HepG2 (cell line): ENCODE measurements around the gene DHRS13. TPM values are rescaled to one million over a fixed set of nuclear protein-coding genes. Genes with fewer than 3 reads are reported as not detected.

ENCODE experiments used
- ARNT ChIP-seq: fragments of 450-650 bp; IDR thresholded peaks from 2 replicates; pipeline ENCODE4 v1.6.1; 2017
- CEBPB ChIP-seq: IDR thresholded peaks from 2 replicates; pipeline ENCODE4 v1.6.1; 2011; ENCODE audit warnings: low read depth, low read length, improper control_type of control experiment, borderline replicate concordance
- CEBPG ChIP-seq: IDR thresholded peaks from 2 replicates; pipeline ENCODE4 v1.6.1; 2016
- FOXM1 ChIP-seq: sonication (generic); formaldehyde crosslinking; IDR thresholded peaks from 2 replicates; pipeline ENCODE4 v1.5.0; 2020; ENCODE audit warnings: missing genetic modification reagents
- HDAC2 ChIP-seq: sonication (generic); formaldehyde crosslinking; IDR thresholded peaks from 2 replicates; pipeline ENCODE4 v1.4.0; 2020; ENCODE audit warnings: missing genetic modification reagents
- HIVEP1 ChIP-seq: sonication (generic); formaldehyde crosslinking; IDR thresholded peaks from 2 replicates; pipeline ENCODE4 v1.4.0; 2020; ENCODE audit warnings: mild to moderate bottlenecking, missing genetic modification reagents
- HNF4G ChIP-seq, 2 experiments: sonication (generic) in 1 of 2; formaldehyde crosslinking in 1 of 2; IDR thresholded peaks; 2 replicates each; pipeline versions ENCODE4 v1.4.0 to v1.6.1; 2011 to 2020; ENCODE audit warnings: borderline replicate concordance in 2 of 2, low read depth in 2 of 2, mild to moderate bottlenecking in 2 of 2, low read length in 1 of 2, missing genetic modification reagents in 1 of 2, moderate library complexity in 1 of 2
- HOXD1 ChIP-seq: sonication (generic); formaldehyde crosslinking; IDR thresholded peaks from 2 replicates; pipeline ENCODE4 v1.5.0; 2020; ENCODE audit warnings: missing genetic modification reagents
- JDP2 ChIP-seq: sonication (generic); formaldehyde crosslinking; IDR thresholded peaks from 2 replicates; pipeline ENCODE4 v1.8.1; 2022; ENCODE audit warnings: missing genetic modification reagents, borderline replicate concordance
- JUN ChIP-seq: sonication (generic); formaldehyde crosslinking; IDR thresholded peaks from 2 replicates; pipeline ENCODE4 v1.4.0; 2020; ENCODE audit warnings: mild to moderate bottlenecking, missing genetic modification reagents
- KDM5B ChIP-seq: sonication (generic); formaldehyde crosslinking; IDR thresholded peaks from 2 replicates; pipeline ENCODE4 v1.4.0; 2020; ENCODE audit warnings: missing genetic modification reagents, mild to moderate bottlenecking, borderline replicate concordance
- NR1H2 ChIP-seq: sonication (generic); formaldehyde crosslinking; IDR thresholded peaks from 2 replicates; pipeline ENCODE4 v1.8.1; 2022; ENCODE audit warnings: low read depth, missing genetic modification reagents, borderline replicate concordance
- POLR2AphosphoS5 ChIP-seq: IDR thresholded peaks from 2 replicates; pipeline ENCODE4 v1.6.1; 2012; ENCODE audit warnings: low read depth, low read length
- RBM39 ChIP-seq: fragments of 200-400 bp; formaldehyde crosslinking; IDR thresholded peaks from one replicate; pipeline ENCODE4 v1.6.1; 2018; ENCODE audit warnings: antibody characterized with exemption, mild to moderate bottlenecking, low read depth, low read length; ENCODE audit not compliant: poor library complexity, severe bottlenecking
- SP5 ChIP-seq: IDR thresholded peaks from 2 replicates; pipeline ENCODE4 v1.6.1; 2016; ENCODE audit warnings: low read depth, borderline replicate concordance
- ZBTB7A ChIP-seq: sonication (generic); formaldehyde crosslinking; IDR thresholded peaks from 2 replicates; pipeline ENCODE4 v1.8.0; 2022; ENCODE audit warnings: mild to moderate bottlenecking, missing genetic modification reagents
- ZFP37 ChIP-seq: sonication (generic); formaldehyde crosslinking; IDR thresholded peaks from 2 replicates; pipeline ENCODE4 v1.4.0; 2020; ENCODE audit warnings: missing genetic modification reagents, borderline replicate concordance
- ZFX ChIP-seq: sonication (generic); formaldehyde crosslinking; IDR thresholded peaks from 2 replicates; pipeline ENCODE4 v1.4.0; 2020; ENCODE audit warnings: mild to moderate bottlenecking, low read depth, missing genetic modification reagents, moderate library complexity
- ZNF180 ChIP-seq: sonication (generic); formaldehyde crosslinking; IDR thresholded peaks from 2 replicates; pipeline ENCODE4 v1.4.0; 2020; ENCODE audit warnings: low read depth, missing genetic modification reagents, borderline replicate concordance
- ZNF468 ChIP-seq: sonication (generic); formaldehyde crosslinking; IDR thresholded peaks from 2 replicates; pipeline ENCODE4 v1.8.0; 2022; ENCODE audit warnings: mild to moderate bottlenecking, moderate library complexity, missing genetic modification reagents
- ZNF543 ChIP-seq: sonication (generic); formaldehyde crosslinking; IDR thresholded peaks from 2 replicates; pipeline ENCODE4 v1.4.0; 2020; ENCODE audit warnings: mild to moderate bottlenecking, missing genetic modification reagents
- ZNF766 ChIP-seq: sonication (generic); formaldehyde crosslinking; IDR thresholded peaks from 2 replicates; pipeline ENCODE4 v1.5.0; 2020; ENCODE audit warnings: missing genetic modification reagents, borderline replicate concordance
- polyA plus RNA-seq, 8 experiments: library from polyadenylated mRNA; depleted of rRNA in 3 of 8; stranded (reverse) in 7 of 8; unstranded in 1 of 8; fragments of >200 nt; fragmentation: Illumina TruSeq in 4 of 8; extraction: Trizol in 4 of 8; gene quantifications; 2 replicates each; pipeline versions ENCODE4 v1.2.1 to v1.2.3, GENCODE V29; 2011 to 2016; ENCODE audit warnings: low read depth in 4 of 8, missing spikeins in 1 of 8, mixed read lengths in 1 of 8; ENCODE audit not compliant: insufficient read depth in 1 of 8
- total RNA-seq, 5 experiments: library from RNA; depleted of rRNA; stranded (reverse); fragments of >200 nt; fragmentation: Illumina TruSeq; extraction: Trizol; gene quantifications; 2 replicates each; pipeline ENCODE4 v1.2.3, GENCODE V29; 2016; ENCODE audit warnings: low read depth in 1 of 5
- TF ChIP-seq, protein P1 (sequence below): sonication (generic); formaldehyde crosslinking; IDR thresholded peaks from 2 replicates; pipeline ENCODE4 v1.8.0; 2022; ENCODE audit warnings: missing genetic modification reagents, mild to moderate bottlenecking, borderline replicate concordance
- TF ChIP-seq, protein P2 (sequence below): IDR thresholded peaks from 2 replicates; pipeline ENCODE4 v1.6.1; 2018; ENCODE audit warnings: missing genetic modification reagents, mild to moderate bottlenecking, missing compliant biosample characterization
- TF ChIP-seq, protein P3 (sequence below): sonication (generic); formaldehyde crosslinking; IDR thresholded peaks from 2 replicates; pipeline ENCODE4 v1.4.0; 2020; ENCODE audit warnings: missing genetic modification reagents
- TF ChIP-seq, protein P4 (sequence below), 2 experiments: fragments of 450-650 bp in 1 of 2; sonication (generic) in 1 of 2; formaldehyde crosslinking; IDR thresholded peaks; 2 replicates each; pipeline versions ENCODE4 v1.5.0 to v1.8.0; 2020 to 2022; ENCODE audit warnings: mild to moderate bottlenecking in 1 of 2, missing genetic modification reagents in 1 of 2

The DHRS13 gene
- total and polyA plus RNA-seq, 2 of the 13 experiments (the other 11 are each of a cell fraction or from before 2014, with no cell fraction given) = 11.8 to 12.6 TPM

DNA sequence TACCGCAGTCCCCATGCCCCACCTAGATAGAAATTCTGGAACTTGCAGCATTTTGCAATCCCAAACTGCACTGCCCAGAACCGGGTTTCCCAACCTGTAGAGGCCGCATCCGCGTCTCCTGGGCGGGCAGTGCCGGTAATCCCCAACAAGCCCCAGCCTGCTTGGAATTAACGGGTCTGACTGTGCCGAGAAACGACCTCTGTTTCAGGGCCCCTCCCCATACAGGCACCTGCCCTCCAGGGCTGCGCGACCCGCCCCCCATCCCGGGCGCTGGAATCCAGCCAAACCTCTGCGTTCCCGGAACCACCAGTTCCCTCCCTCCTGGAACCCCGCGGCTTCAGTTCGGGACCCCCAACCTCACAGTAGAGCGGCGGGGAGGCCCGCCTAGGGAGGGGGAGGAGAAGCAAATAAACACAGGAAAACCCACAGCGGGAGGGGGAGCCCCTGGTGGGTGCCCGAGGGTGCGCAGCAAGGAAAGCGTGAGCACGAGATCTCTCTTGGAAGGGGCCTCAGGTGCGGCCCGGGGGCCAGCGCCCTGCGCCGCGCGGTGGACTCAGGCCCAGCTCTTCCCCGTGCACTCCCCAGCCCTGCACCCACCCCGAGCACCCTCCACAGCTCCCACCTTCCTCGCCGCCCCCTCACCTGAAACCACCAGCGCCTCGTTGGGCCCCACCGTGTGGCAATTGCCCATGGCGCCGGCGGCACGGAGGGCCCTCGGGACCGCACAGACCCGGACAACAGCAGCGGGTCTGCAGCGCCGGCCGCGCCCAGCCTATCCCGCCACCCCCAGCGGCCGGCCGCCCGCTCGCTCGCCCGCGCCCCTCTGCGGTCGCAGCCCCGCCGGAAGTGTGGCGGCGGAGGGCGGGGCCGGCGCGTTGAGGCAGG, 5.8 kb downstream of the DHRS13 start, which contains the start of gene FLOT2 (continued):
- TF ChIP-seq HNF4G (IDR thresholded peaks at IDR 0.05; ENCODE audit: borderline replicate concordance, low read depth, low read length) (no peak), HNF4G (CRISPR knock-in tag; IDR thresholded peaks at IDR 0.05; ENCODE audit: borderline replicate concordance, low read depth) (no peak), CEBPB (peak; percentile 35; the same call in 1 of the 2 replicates), ZNF543 (CRISPR knock-in tag) (peak; percentile 42; the same call in 1 of the 2 replicates), ZBTB7A (CRISPR knock-in tag) (peak; percentile 7; the same call in 1 of the 2 replicates), CEBPG (CRISPR knock-in tag) (peak; percentile 34; the same call in 1 of the 2 replicates), ZFP37 (CRISPR knock-in tag) (0 out of 2 replicates have a peak, but pooled peaks have one; percentile 32), JUN (CRISPR knock-in tag) (0 out of 2 replicates have a peak, but pooled peaks have one; percentile 22), ZNF766 (CRISPR knock-in tag) (0 out of 2 replicates have a peak, but pooled peaks have one; percentile 9), FOXM1 (CRISPR knock-in tag) (no peak), RBM39 (peak; percentile 54), SP5 (CRISPR knock-in tag) (peak; percentile 50; the same call in 1 of the 2 replicates), ZNF180 (CRISPR knock-in tag) (no peak), NR1H2 (CRISPR knock-in tag) (no peak), HDAC2 (CRISPR knock-in tag) (peak; percentile 46), ARNT (no peak), HOXD1 (no peak), ZFX (peak; percentile 96), KDM5B (CRISPR knock-in tag) (peak; percentile 58; the same call in 1 of the 2 replicates), ZNF468 (CRISPR knock-in tag) (peak; percentile 63; the same call in 1 of the 2 replicates), POLR2AphosphoS5 (peak; percentile 71; the same call in 1 of the 2 replicates), JDP2 (CRISPR knock-in tag) (no peak), HIVEP1 (peak; percentile 85)
- TF ChIP-seq, protein P1, sequence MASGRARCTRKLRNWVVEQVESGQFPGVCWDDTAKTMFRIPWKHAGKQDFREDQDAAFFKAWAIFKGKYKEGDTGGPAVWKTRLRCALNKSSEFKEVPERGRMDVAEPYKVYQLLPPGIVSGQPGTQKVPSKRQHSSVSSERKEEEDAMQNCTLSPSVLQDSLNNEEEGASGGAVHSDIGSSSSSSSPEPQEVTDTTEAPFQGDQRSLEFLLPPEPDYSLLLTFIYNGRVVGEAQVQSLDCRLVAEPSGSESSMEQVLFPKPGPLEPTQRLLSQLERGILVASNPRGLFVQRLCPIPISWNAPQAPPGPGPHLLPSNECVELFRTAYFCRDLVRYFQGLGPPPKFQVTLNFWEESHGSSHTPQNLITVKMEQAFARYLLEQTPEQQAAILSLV (CRISPR knock-in tag) = peak; percentile 95; the same call in 1 of the 2 replicates
- TF ChIP-seq, protein P2, sequence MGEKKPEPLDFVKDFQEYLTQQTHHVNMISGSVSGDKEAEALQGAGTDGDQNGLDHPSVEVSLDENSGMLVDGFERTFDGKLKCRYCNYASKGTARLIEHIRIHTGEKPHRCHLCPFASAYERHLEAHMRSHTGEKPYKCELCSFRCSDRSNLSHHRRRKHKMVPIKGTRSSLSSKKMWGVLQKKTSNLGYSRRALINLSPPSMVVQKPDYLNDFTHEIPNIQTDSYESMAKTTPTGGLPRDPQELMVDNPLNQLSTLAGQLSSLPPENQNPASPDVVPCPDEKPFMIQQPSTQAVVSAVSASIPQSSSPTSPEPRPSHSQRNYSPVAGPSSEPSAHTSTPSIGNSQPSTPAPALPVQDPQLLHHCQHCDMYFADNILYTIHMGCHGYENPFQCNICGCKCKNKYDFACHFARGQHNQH (CRISPR knock-in tag) = 0 out of 2 replicates have a peak, but pooled peaks have one; percentile 10
- TF ChIP-seq, protein P3, sequence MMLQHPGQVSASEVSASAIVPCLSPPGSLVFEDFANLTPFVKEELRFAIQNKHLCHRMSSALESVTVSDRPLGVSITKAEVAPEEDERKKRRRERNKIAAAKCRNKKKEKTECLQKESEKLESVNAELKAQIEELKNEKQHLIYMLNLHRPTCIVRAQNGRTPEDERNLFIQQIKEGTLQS (CRISPR knock-in tag) = 0 out of 2 replicates have a peak, but pooled peaks have one; percentile 16
- TF ChIP-seq, protein P4, sequence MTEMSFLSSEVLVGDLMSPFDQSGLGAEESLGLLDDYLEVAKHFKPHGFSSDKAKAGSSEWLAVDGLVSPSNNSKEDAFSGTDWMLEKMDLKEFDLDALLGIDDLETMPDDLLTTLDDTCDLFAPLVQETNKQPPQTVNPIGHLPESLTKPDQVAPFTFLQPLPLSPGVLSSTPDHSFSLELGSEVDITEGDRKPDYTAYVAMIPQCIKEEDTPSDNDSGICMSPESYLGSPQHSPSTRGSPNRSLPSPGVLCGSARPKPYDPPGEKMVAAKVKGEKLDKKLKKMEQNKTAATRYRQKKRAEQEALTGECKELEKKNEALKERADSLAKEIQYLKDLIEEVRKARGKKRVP (CRISPR knock-in tag; IDR thresholded peaks at IDR 0.05) = peak in 1 of 2 experiments; percentile 74; a peak in 2 of 4 replicates
